ENCODE measurements around the gene CAND2. TPM values are rescaled to one million over a fixed set of nuclear protein-coding genes. Genes with fewer than 3 reads are reported as not detected.

Gene CAND2
- total and polyA plus RNA-seq, 2 of the 8 experiments (the other 6 are each of a cell fraction or from before 2014, with no cell fraction given): 8.7 TPM

- TF ChIP-seq ASH2L (IDR thresholded peaks at IDR 0.05; ENCODE audit: low read length) (no peak), MAX (IDR thresholded peaks at IDR 0.05) (no peak), PHF8 (conservative IDR thresholded peaks at IDR 0.05; ENCODE audit: low read depth, low read length) (no peak), FOSL1 (IDR thresholded peaks at IDR 0.05; ENCODE audit: insufficient read depth, low read depth, low read length) (no peak), GABPA (IDR thresholded peaks at IDR 0.05; ENCODE audit: borderline replicate concordance, insufficient read depth, low read length) (no peak), SP1 (IDR thresholded peaks at IDR 0.05; ENCODE audit: low read depth, low read length) (no peak), EP300 (IDR thresholded peaks at IDR 0.05; ENCODE audit: borderline replicate concordance in 1 of 2, low read depth in 2 of 2, low read length in 2 of 2) (no peak), MAFK (IDR thresholded peaks at IDR 0.05; ENCODE audit: low read depth, low read length) (no peak), HDAC6 (IDR thresholded peaks at IDR 0.05; ENCODE audit: low read depth, low read length) (no peak), KDM1A (IDR thresholded peaks at IDR 0.05; ENCODE audit: borderline replicate concordance, low read length) (no peak), NANOG (IDR thresholded peaks at IDR 0.05; ENCODE audit: insufficient read depth, low read depth, low read length, poor library complexity, severe bottlenecking) (no peak), CTBP2 (IDR thresholded peaks at IDR 0.05; ENCODE audit: borderline replicate concordance, insufficient read depth, insufficient read length, low read length) (no peak), POLR2AphosphoS5 (IDR thresholded peaks at IDR 0.05; ENCODE audit: low read depth, low read length) (peak; percentile 70), TAF7 (optimal IDR thresholded peaks at IDR 0.05; ENCODE audit: borderline replicate concordance, low read depth, low read length) (peak; percentile 31), TEAD4 (IDR thresholded peaks at IDR 0.05; ENCODE audit: low read depth, low read length) (no peak), SRF (IDR thresholded peaks at IDR 0.05; ENCODE audit: low read depth, low read length) (no peak), BCL11A (IDR thresholded peaks at IDR 0.05; ENCODE audit: low read depth in 2 of 2, low read length in 2 of 2) (no peak), ATF3 (IDR thresholded peaks at IDR 0.05; ENCODE audit: insufficient read depth, low read depth, low read length) (no peak), SAP30 (IDR thresholded peaks at IDR 0.05; ENCODE audit: insufficient read depth, insufficient replicate concordance, low read length) (no peak), NRF1 (IDR thresholded peaks at IDR 0.05; ENCODE audit: low read depth, low read length) (no peak), HDAC2 (IDR thresholded peaks at IDR 0.05; ENCODE audit: borderline replicate concordance in 1 of 2, low read depth in 2 of 2, low read length in 2 of 2) (no peak)
These were observed 37.0 kb downstream of the CAND2 start (continued) for GRCh38 chr3:12833222-12834161.

All from H1 (cell line).